ENCODE data around the gene NT5M. TPM values are rescaled to one million over a fixed set of nuclear protein-coding genes. Genes with fewer than 3 reads are reported as not detected.

NT5M gene
- total and polyA plus RNA-seq, 8 donors = 0.72 to 6.6 (median 2.8) TPM; not detected in 2

DNA sequence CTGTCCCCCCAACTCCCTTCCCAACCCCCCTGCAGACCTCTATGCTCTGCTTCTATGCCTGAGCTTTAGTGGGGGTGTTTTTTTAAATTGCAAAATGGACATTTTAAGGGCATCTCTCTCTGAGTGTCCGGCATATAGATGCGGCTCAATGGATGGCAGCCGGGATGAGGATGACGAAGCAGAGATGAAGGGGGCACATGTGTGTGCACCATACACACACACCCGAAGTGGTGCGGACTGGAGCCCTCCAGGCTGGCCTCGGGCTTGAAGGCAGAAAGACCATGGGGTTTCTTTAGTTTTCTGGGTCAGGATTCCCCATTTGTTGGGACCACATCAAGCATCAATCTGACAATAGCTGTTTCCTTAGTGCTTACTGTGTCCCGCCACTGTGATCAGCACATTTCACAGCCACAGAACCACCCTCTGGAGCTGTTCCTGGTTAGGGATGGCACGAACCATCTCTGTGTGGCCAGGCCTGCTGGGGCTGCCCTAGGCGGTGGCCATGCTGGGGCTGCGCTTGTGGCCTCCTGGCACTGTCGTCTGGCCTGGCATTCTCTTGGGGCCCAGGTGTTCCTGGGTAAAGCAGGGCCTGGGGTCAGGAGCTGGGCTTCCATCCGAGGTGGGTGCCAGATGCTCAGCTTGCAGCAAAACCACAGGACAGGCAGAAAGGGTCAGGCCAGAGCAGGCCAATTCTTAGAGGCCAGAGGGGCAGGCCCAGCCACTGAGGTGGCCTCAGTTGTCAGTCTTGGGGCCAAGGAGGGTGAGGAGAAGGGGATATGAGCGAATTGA is 49.9 kb downstream of the NT5M start:
- Histone ChIP-seq H3K27me3 (peaks cover 0 to 24% (median 0%) of the 10 kb centered on the region in 3 donors), H3K36me3 (no peaks in the 10 kb centered on the region), H3K27ac (no peak overlapping the region), H3K4me1 (peaks cover 0 to 13% (median 6%) of the 10 kb centered on the region in 4 donors), H3K4me3 (no peak overlapping the region), H3K9me3 (no peaks in the 10 kb centered on the region)
- no peak for DNase-seq
- intact Hi-C loops (cut with DNase I; ENCODE audit: low total_unique reads) = loop anchor here (10.0 kb wide), 1 partner anchor 142 kb away; the partner anchor contains the start of gene RASD1
- 82 to 91% (median 87%) methylated on average over 11 to 14 of the region's 14 CpGs for WGBS, 5 donors
- no peak for TF ChIP-seq POLR2AphosphoS5 (IDR thresholded peaks at IDR 0.05)
- no peak for TF ChIP-seq POLR2A (IDR thresholded peaks at IDR 0.05)
- TF ChIP-seq, protein P1, sequence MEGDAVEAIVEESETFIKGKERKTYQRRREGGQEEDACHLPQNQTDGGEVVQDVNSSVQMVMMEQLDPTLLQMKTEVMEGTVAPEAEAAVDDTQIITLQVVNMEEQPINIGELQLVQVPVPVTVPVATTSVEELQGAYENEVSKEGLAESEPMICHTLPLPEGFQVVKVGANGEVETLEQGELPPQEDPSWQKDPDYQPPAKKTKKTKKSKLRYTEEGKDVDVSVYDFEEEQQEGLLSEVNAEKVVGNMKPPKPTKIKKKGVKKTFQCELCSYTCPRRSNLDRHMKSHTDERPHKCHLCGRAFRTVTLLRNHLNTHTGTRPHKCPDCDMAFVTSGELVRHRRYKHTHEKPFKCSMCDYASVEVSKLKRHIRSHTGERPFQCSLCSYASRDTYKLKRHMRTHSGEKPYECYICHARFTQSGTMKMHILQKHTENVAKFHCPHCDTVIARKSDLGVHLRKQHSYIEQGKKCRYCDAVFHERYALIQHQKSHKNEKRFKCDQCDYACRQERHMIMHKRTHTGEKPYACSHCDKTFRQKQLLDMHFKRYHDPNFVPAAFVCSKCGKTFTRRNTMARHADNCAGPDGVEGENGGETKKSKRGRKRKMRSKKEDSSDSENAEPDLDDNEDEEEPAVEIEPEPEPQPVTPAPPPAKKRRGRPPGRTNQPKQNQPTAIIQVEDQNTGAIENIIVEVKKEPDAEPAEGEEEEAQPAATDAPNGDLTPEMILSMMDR (IDR thresholded peaks at IDR 0.05) = no peak
- no peak for TF ChIP-seq EP300 (IDR thresholded peaks at IDR 0.05)

DNA sequence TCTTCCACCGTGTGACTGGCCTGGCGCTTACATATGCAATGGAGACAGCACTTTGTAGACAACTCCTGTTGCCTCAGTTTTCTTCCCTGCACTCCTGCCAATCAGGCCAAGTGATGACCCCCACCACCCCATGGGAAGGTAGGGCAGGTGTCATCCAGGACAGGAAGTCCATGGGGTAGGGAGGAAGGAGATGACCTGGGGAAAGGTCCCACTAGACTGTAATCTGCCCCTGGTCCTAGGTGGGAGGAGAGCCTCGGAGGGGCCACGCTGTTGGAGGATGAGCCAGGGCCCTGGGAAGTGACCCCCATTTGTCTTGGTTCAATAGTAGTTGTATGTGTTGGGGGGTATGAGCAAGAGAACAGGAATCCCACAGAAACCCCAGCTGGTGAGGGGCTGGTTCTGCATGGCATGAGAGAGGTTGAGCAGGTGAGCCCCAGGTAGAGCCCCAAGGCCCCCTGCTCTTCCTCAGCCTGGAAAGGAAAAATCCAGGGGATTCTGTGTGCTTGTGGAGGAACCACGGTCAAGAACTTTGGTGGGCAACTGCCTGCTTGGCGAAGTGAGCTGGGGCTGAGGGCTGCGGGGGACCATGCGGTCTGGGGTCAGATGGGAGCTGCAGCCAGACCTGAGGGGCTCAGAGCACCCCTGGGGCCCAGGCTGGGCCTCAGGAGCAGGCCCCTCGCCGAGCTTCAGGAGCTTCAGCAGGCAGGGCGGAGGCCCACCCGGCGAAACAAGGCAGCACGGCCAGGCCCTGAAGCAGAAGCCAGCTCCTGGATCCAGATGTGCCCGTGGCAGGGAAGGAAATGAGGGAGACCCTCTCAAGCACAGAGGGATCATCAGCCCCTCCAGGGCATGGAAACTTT is 50.7 kb downstream of the NT5M start:
- 87 to 92% (median 91%) methylated on average over 13 to 15 of the region's 15 CpGs for WGBS, 5 donors

GRCh38 chr17:17354560-17355349 is 51.6 kb downstream of the NT5M start:
- intact Hi-C loops (cut with DNase I; ENCODE audit: low total_unique reads) = loop anchor here (5.0 to 10.0 kb wide), 2 partner anchors 140 to 288 kb away; partner anchors contain the start of gene RASD1
- Histone ChIP-seq H3K9me3 (no peaks in the 10 kb centered on the region), H3K27ac (no peak overlapping the region), H3K4me1 (peaks cover 0 to 13% (median 6%) of the 10 kb centered on the region in 4 donors), H3K27me3 (peaks cover 0 to 24% (median 0%) of the 10 kb centered on the region in 3 donors), H3K4me3 (no peak overlapping the region), H3K36me3 (no peaks in the 10 kb centered on the region)
- TF ChIP-seq, protein P1 (IDR thresholded peaks at IDR 0.05) = peak in 6 of 7 experiments; percentile 43 to 93 (median 90)
- no peak for TF ChIP-seq POLR2A (IDR thresholded peaks at IDR 0.05)
- TF ChIP-seq EP300 (IDR thresholded peaks at IDR 0.05) = no peak
- TF ChIP-seq POLR2AphosphoS5 (IDR thresholded peaks at IDR 0.05) = peak; percentile 17 to 73 (median 49)
- peak; percentile 77 to 91 for DNase-seq
- WGBS, 5 donors = 35 to 45% (median 36%) methylated on average over 11 to 14 of the region's 14 CpGs

More for the DNA sequence above, 50.7 kb downstream of the NT5M start:
- intact Hi-C loops (cut with DNase I; ENCODE audit: low total_unique reads) = loop anchor here (10.0 kb wide), 1 partner anchor 141 kb away; the partner anchor contains the start of gene RASD1
- Histone ChIP-seq H3K4me3 (no peak overlapping the region), H3K27ac (no peak overlapping the region), H3K36me3 (no peaks in the 10 kb centered on the region), H3K4me1 (peaks cover 0 to 13% (median 6%) of the 10 kb centered on the region in 4 donors), H3K27me3 (peaks cover 0 to 24% (median 0%) of the 10 kb centered on the region in 3 donors), H3K9me3 (no peaks in the 10 kb centered on the region)
- no peak for DNase-seq
- no peak for TF ChIP-seq POLR2A (IDR thresholded peaks at IDR 0.05)
- TF ChIP-seq EP300 (IDR thresholded peaks at IDR 0.05) = no peak
- TF ChIP-seq, protein P1 (IDR thresholded peaks at IDR 0.05) = no peak
- no peak for TF ChIP-seq POLR2AphosphoS5 (IDR thresholded peaks at IDR 0.05)
